ENCODE measurements around the gene GALNT18. TPM values are rescaled to one million over a fixed set of nuclear protein-coding genes. Genes with fewer than 3 reads are reported as not detected.

Gene GALNT18
- total RNA-seq, 2 donors from 2014 or later = 29.4 to 105 TPM

- Histone ChIP-seq H3K9me3 (no peaks in the 10 kb centered on the region), H3K36me3 (no peaks in the 10 kb centered on the region), H3K4me3 (no peak overlapping the region), H3K27ac (no peak overlapping the region), H3K27me3 (replicated peaks; ENCODE audit: insufficient read depth) (no peaks in the 10 kb centered on the region), H3K4me1 (replicated peaks) (no peaks in the 10 kb centered on the region)
- intact Hi-C loops (cut with DNase I) = no loop called here
- DNase-seq (ENCODE audit: low spot score) = no peak
- 94% methylated on average over 1 of the region's 1 CpG for WGBS
- no peak for TF ChIP-seq CTCF (IDR thresholded peaks at IDR 0.05)
- no peak for TF ChIP-seq POLR2AphosphoS5 (IDR thresholded peaks at IDR 0.05)
- no peak for TF ChIP-seq POLR2A (IDR thresholded peaks at IDR 0.05)
These were observed 313.6 kb downstream of the GALNT18 start for GRCh38 chr11:11308249-11308648.

- Histone ChIP-seq H3K9me3 (no peaks in the 10 kb centered on the region), H3K27me3 (replicated peaks; ENCODE audit: insufficient read depth) (no peaks in the 10 kb centered on the region), H3K4me1 (replicated peaks) (no peaks in the 10 kb centered on the region), H3K36me3 (no peaks in the 10 kb centered on the region), H3K27ac (no peak overlapping the region), H3K4me3 (no peak overlapping the region)
- WGBS = 81% methylated on average over 2 of the region's 2 CpGs
- no peak for TF ChIP-seq POLR2AphosphoS5 (IDR thresholded peaks at IDR 0.05)
- TF ChIP-seq POLR2A (IDR thresholded peaks at IDR 0.05) = no peak
- no peak for TF ChIP-seq CTCF (IDR thresholded peaks at IDR 0.05)
- intact Hi-C loops (cut with DNase I) = no loop called here
- no peak for DNase-seq (ENCODE audit: low spot score)
These were observed 314.9 kb downstream of the GALNT18 start for GRCh38 chr11:11306855-11307254.

- WGBS = 82% methylated on average over 7 of the region's 7 CpGs
- intact Hi-C loops (cut with DNase I) = no loop called here
- H3K27me3 ChIP-seq (replicated peaks; ENCODE audit: insufficient read depth) = no peaks in the 10 kb centered on the region
These were observed 317.3 kb downstream of the GALNT18 start for GRCh38 chr11:11304550-11304949.

GRCh38 chr11:11302565-11302964, 319.2 kb downstream of the GALNT18 start:
- Histone ChIP-seq H3K27ac (no peak overlapping the region), H3K9me3 (no peaks in the 10 kb centered on the region), H3K4me1 (replicated peaks) (no peaks in the 10 kb centered on the region), H3K27me3 (replicated peaks; ENCODE audit: insufficient read depth) (no peaks in the 10 kb centered on the region), H3K36me3 (no peaks in the 10 kb centered on the region), H3K4me3 (no peak overlapping the region)
- no peak for DNase-seq (ENCODE audit: low spot score)
- intact Hi-C loops (cut with DNase I) = no loop called here
- WGBS = 91% methylated on average over 10 of the region's 10 CpGs
- no peak for TF ChIP-seq POLR2AphosphoS5 (IDR thresholded peaks at IDR 0.05)
- no peak for TF ChIP-seq POLR2A (IDR thresholded peaks at IDR 0.05)
- TF ChIP-seq CTCF (IDR thresholded peaks at IDR 0.05) = no peak

More at GRCh38 chr11:11304550-11304949, 317.3 kb downstream of the GALNT18 start:
- no peak overlapping the region for H3K4me3 ChIP-seq
- H3K9me3 ChIP-seq = no peaks in the 10 kb centered on the region
- TF ChIP-seq CTCF (IDR thresholded peaks at IDR 0.05) = no peak
- no peak for TF ChIP-seq POLR2AphosphoS5 (IDR thresholded peaks at IDR 0.05)
- no peak for TF ChIP-seq POLR2A (IDR thresholded peaks at IDR 0.05)
- no peaks in the 10 kb centered on the region for H3K4me1 ChIP-seq (replicated peaks)
- H3K27ac ChIP-seq = no peak overlapping the region
- DNase-seq (ENCODE audit: low spot score) = no peak
- H3K36me3 ChIP-seq = no peaks in the 10 kb centered on the region

- Histone ChIP-seq H3K36me3 (no peaks in the 10 kb centered on the region), H3K4me1 (replicated peaks) (no peaks in the 10 kb centered on the region), H3K27me3 (replicated peaks; ENCODE audit: insufficient read depth) (no peaks in the 10 kb centered on the region), H3K27ac (no peak overlapping the region), H3K4me3 (no peak overlapping the region), H3K9me3 (no peaks in the 10 kb centered on the region)
- DNase-seq (ENCODE audit: low spot score) = no peak
- intact Hi-C loops (cut with DNase I) = no loop called here
- 86% methylated on average over 6 of the region's 6 CpGs for WGBS
- TF ChIP-seq POLR2A (IDR thresholded peaks at IDR 0.05) (no peak), POLR2AphosphoS5 (IDR thresholded peaks at IDR 0.05) (no peak), CTCF (IDR thresholded peaks at IDR 0.05) (no peak)
These were observed 320.6 kb downstream of the GALNT18 start for GRCh38 chr11:11301212-11301611.

Measured in prostate gland (tissue), 2 donors.